GM12801 (cell line): ENCODE results near the gene SLC24A3.

Experiments used
- CTCF ChIP-seq: IDR thresholded peaks from one replicate; pipeline ENCODE4 v1.5.1; 2011; ENCODE audit warnings: control low read depth; ENCODE audit not compliant: insufficient read length; ENCODE audit errors: extremely low read depth

SLC24A3 gene

GRCh38 chr20:19440660-19441527, 228.5 kb downstream of the SLC24A3 start:
- TF ChIP-seq CTCF: no peak

GRCh38 chr20:19446246-19446645, 233.8 kb downstream of the SLC24A3 start:
- TF ChIP-seq CTCF: no peak

GRCh38 chr20:19448632-19449031, 236.2 kb downstream of the SLC24A3 start:
- TF ChIP-seq CTCF: no peak

- TF ChIP-seq CTCF: no peak
These were observed 236.6 kb downstream of the SLC24A3 start for GRCh38 chr20:19449051-19449450.

- no peak for TF ChIP-seq CTCF
These were observed 238.9 kb downstream of the SLC24A3 start for GRCh38 chr20:19451231-19451922.

- TF ChIP-seq CTCF: no peak
These were observed 239.5 kb downstream of the SLC24A3 start for GRCh38 chr20:19451923-19452295.

GRCh38 chr20:19453410-19453809, 241.0 kb downstream of the SLC24A3 start:
- TF ChIP-seq CTCF: no peak
